Prostate gland (tissue), 2 donors: ENCODE measurements around the gene ARL15. TPM values are rescaled to one million over a fixed set of nuclear protein-coding genes. Genes with fewer than 3 reads are reported as not detected.
"Not testable (repeated sequence)": the region's sequence is repeated elsewhere in the genome, so short reads cannot be mapped to it uniquely, and the experiment has no call there.

Experiments
- DNase-seq: peaks from one replicate; pipeline ENCODE4 v3.0.0-alpha.2; 2019; ENCODE audit warnings: low spot score
- H3K27ac ChIP-seq, 2 donors: fragments of 200-600 bp; sonication (generic); 2 replicates each; pipeline ENCODE4 v1.5.1; 2017 to 2019
- H3K27me3 ChIP-seq: fragments of 200-600 bp; sonication (generic); replicated peaks from 2 replicates; pipeline ENCODE4 v1.5.1; 2019; ENCODE audit not compliant: insufficient read depth
- H3K36me3 ChIP-seq, 2 donors: fragments of 200-600 bp; sonication (generic); 1 replicate in 1 of 2; 2 replicates in 1 of 2; pipeline versions ENCODE4 v1.5.1 to v1.8.1; 2017 to 2019
- H3K4me1 ChIP-seq: fragments of 200-600 bp; sonication (generic); replicated peaks from 2 replicates; pipeline ENCODE4 v1.5.1; 2019
- H3K4me3 ChIP-seq, 2 donors: fragments of 200-600 bp; sonication (generic); 2 replicates each; pipeline ENCODE4 v1.5.1; 2017 to 2019
- H3K9me3 ChIP-seq: fragments of 200-600 bp; sonication (generic); 2 replicates; pipeline ENCODE4 v1.5.1; 2017
- CTCF ChIP-seq, 4 experiments: fragments of 200-600 bp in 2 of 4; fragments of 450-650 bp in 2 of 4; sonication (generic) in 2 of 4; IDR thresholded peaks; 1 replicate in 3 of 4; 2 replicates in 1 of 4; pipeline ENCODE4 v1.5.1; 2016 to 2019; ENCODE audit warnings: antibody characterized with exemption in 4 of 4, mild to moderate bottlenecking in 2 of 4, moderate library complexity in 2 of 4
- POLR2A ChIP-seq: fragments of 450-650 bp; IDR thresholded peaks from one replicate; pipeline ENCODE4 v1.6.1; 2016; ENCODE audit warnings: antibody characterized with exemption, mild to moderate bottlenecking
- POLR2AphosphoS5 ChIP-seq: sonication (generic); formaldehyde crosslinking; IDR thresholded peaks from one replicate; pipeline ENCODE4 v1.6.1; 2017; ENCODE audit warnings: antibody characterized with exemption
- WGBS: methylation state at CpG from one replicate; pipeline ENCODE4 v1.1.5; 2018; 5-methylcytosine and 5-hydroxymethylcytosine counted together
- intact Hi-C: fragments of 100-400 bp; cut with DNase I; formaldehyde crosslinking; loops from one replicate; pipeline ENCODE4 v1.14.2; 2022
- total RNA-seq, 2 donors: library from RNA; depleted of rRNA; stranded (reverse); fragments of >200 nt; gene quantifications; one replicate each; pipeline ENCODE4 v1.1.0, GENCODE V29; 2016

Gene ARL15
- total RNA-seq, result 10 to 100 TPM; 16.1 to 38.4 TPM

GRCh38 chr5:54310433-54311175, at the start of gene ARL15:
ARL15 (minus strand) TSS chr5:54310573.
- Histone ChIP-seq H3K4me1 (no peaks in the 10 kb centered on the region), H3K27me3 (no peaks in the 10 kb centered on the region), H3K27ac (peak within 1 kb of the TSS; percentile 79 to 83), H3K36me3 (no peaks in the 10 kb centered on the region), H3K4me3 (peak within 1 kb of the TSS; percentile 65 to 81), H3K9me3 (no peaks in the 10 kb centered on the region)
- peak; percentile 99 for DNase-seq
- TF ChIP-seq POLR2AphosphoS5 (peak; percentile 99), POLR2A (peak; percentile 99), CTCF (IDR thresholded peaks at IDR 0.05) (peak in 2 of 4 experiments; percentile 20 to 35)
- WGBS, result 2% methylated on average over 50 of the region's 50 CpGs
- intact Hi-C loops, result loop anchor here (5.0 kb wide), 1 partner anchor 107 kb away; no protein-coding TSS in a partner anchor

- no peaks in the 10 kb centered on the region for H3K4me1 ChIP-seq
- no peak overlapping the region for H3K27ac ChIP-seq
- H3K4me3 ChIP-seq, result no peak overlapping the region
- intact Hi-C loops, result no loop called here
- no peak for DNase-seq
- H3K9me3 ChIP-seq, result no peaks in the 10 kb centered on the region
- H3K27me3 ChIP-seq, result no peaks in the 10 kb centered on the region
- 38% methylated on average over 5 of the region's 5 CpGs for WGBS
- no peak for TF ChIP-seq POLR2A
- TF ChIP-seq CTCF (IDR thresholded peaks at IDR 0.05), result no peak
- no peak for TF ChIP-seq POLR2AphosphoS5
- H3K36me3 ChIP-seq, result no peaks in the 10 kb centered on the region
Measured at GRCh38 chr5:54360089-54360488, 49.7 kb upstream of the ARL15 start.

GRCh38 chr5:54357408-54358058, 47.2 kb upstream of the ARL15 start:
- DNase-seq, result no peak

GRCh38 chr5:54353933-54354564, 43.7 kb upstream of the ARL15 start:
- H3K4me1 ChIP-seq, H3K36me3 ChIP-seq, intact Hi-C loops, H3K27ac ChIP-seq, DNase-seq, H3K4me3 ChIP-seq, H3K9me3 ChIP-seq, H3K27me3 ChIP-seq: not testable (repeated sequence)

More at GRCh38 chr5:54357408-54358058, 47.2 kb upstream of the ARL15 start:
- Histone ChIP-seq H3K36me3 (no peaks in the 10 kb centered on the region), H3K4me3 (no peak overlapping the region), H3K27me3 (no peaks in the 10 kb centered on the region), H3K4me1 (no peaks in the 10 kb centered on the region), H3K27ac (no peak overlapping the region), H3K9me3 (no peaks in the 10 kb centered on the region)
- 51% methylated on average over 4 of the region's 4 CpGs for WGBS
- intact Hi-C loops, result no loop called here
- TF ChIP-seq POLR2A, result no peak

- H3K27me3 ChIP-seq, intact Hi-C loops, H3K36me3 ChIP-seq, H3K4me3 ChIP-seq, DNase-seq, H3K27ac ChIP-seq, H3K4me1 ChIP-seq, H3K9me3 ChIP-seq: not testable (repeated sequence)
- 40% methylated on average over 1 of the region's 1 CpG for WGBS
Measured at GRCh38 chr5:54352580-54352979, 42.2 kb upstream of the ARL15 start.

GRCh38 chr5:54347221-54347865, 37.0 kb upstream of the ARL15 start:
- WGBS, result 79% methylated on average over 5 of the region's 5 CpGs
- no peaks in the 10 kb centered on the region for H3K9me3 ChIP-seq
- H3K4me3 ChIP-seq, result no peak overlapping the region

More at GRCh38 chr5:54347221-54347865, 37.0 kb upstream of the ARL15 start:
- DNase-seq, result no peak
- no peak overlapping the region for H3K27ac ChIP-seq
- no peaks in the 10 kb centered on the region for H3K4me1 ChIP-seq
- intact Hi-C loops, result no loop called here
- no peaks in the 10 kb centered on the region for H3K27me3 ChIP-seq
- no peaks in the 10 kb centered on the region for H3K36me3 ChIP-seq
- TF ChIP-seq CTCF (IDR thresholded peaks at IDR 0.05) (no peak), POLR2AphosphoS5 (no peak), POLR2A (no peak)
